Esophagus (tissue), 2 donors: ENCODE results near the gene COG2. TPM values are rescaled to one million over a fixed set of nuclear protein-coding genes. Genes with fewer than 3 reads are reported as not detected.
"Not testable (repeated sequence)": the region's sequence is repeated elsewhere in the genome, so short reads cannot be mapped to it uniquely, and the experiment has no call there.

Experiments
- H3K27ac ChIP-seq, 2 donors: one replicate each; pipeline ENCODE4 v1.5.1; 2013; ENCODE audit warnings: low read depth in 2 of 2, mild to moderate bottlenecking in 2 of 2, inconsistent platforms in 1 of 2, low read length in 1 of 2, moderate library complexity in 1 of 2
- H3K27me3 ChIP-seq, 2 donors: one replicate each; pipeline ENCODE4 v1.6.1; 2013; ENCODE audit warnings: low read length in 2 of 2, control low read depth in 1 of 2, mild to moderate bottlenecking in 1 of 2; ENCODE audit not compliant: insufficient read depth in 2 of 2, control insufficient read depth in 1 of 2
- H3K36me3 ChIP-seq, 2 donors: one replicate each; pipeline ENCODE4 v1.6.1; 2013; ENCODE audit warnings: low read length in 1 of 2; ENCODE audit not compliant: control insufficient read depth in 2 of 2, insufficient read depth in 2 of 2
- H3K4me1 ChIP-seq, 2 donors: one replicate each; pipeline ENCODE4 v1.6.1; 2013; ENCODE audit warnings: low read length in 1 of 2; ENCODE audit not compliant: control insufficient read depth in 2 of 2, insufficient read depth in 2 of 2
- H3K4me3 ChIP-seq, 2 donors: one replicate each; pipeline ENCODE4 v1.5.1; 2013; ENCODE audit warnings: low read length in 2 of 2, mild to moderate bottlenecking in 2 of 2, low read depth in 1 of 2, moderate library complexity in 1 of 2
- H3K9me3 ChIP-seq, 2 donors: one replicate each; pipeline ENCODE4 v1.6.1; 2013; ENCODE audit warnings: mild to moderate bottlenecking in 2 of 2, low read depth in 1 of 2, low read length in 1 of 2, moderate library complexity in 1 of 2; ENCODE audit not compliant: control insufficient read depth in 2 of 2, insufficient read depth in 1 of 2
- WGBS, 2 donors: extraction: QIAGEN DNeasy Blood & Tissue Kit; methylation state at CpG; one replicate each; pipeline ENCODE4 v1.1.7; 2013; 5-methylcytosine and 5-hydroxymethylcytosine counted together
- polyA plus RNA-seq, 2 donors: library from polyadenylated mRNA; stranded (reverse); fragments of 200-250 nt; gene quantifications; one replicate each; pipeline ENCODE4 v1.2.3, GENCODE V29; 2013
- donor health status: healthy with polysubstance abuse.
- donor health status: Bipolar disorder and iron deficiency.

The COG2 gene
- polyA plus RNA-seq, 2 donors = 4.0 to 8.1 TPM

DNA sequence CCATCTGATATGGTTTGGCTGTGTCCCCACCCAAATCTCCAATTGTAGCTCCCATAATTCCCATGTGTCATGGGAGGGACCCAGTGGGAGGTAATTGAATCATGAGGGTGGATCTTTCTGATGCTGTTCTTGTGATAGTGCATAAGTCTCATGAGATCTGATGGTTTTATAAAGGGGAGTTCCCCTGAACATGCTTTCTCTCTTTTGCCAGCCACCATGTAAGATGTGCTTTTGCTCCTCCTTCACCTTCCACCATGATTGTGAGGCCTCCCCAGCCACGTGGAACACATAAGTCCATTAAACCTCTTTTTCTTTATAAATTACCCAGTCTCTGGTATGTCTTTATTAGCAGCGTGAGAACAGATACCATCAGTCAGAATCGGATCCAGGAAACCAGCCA lies 74.2 kb downstream of the COG2 start:
- H3K4me1 ChIP-seq, H3K36me3 ChIP-seq, H3K4me3 ChIP-seq, H3K9me3 ChIP-seq, H3K27ac ChIP-seq, H3K27me3 ChIP-seq: not testable (repeated sequence)
- 74 to 83% methylated on average over 3 of the region's 3 CpGs for WGBS, 2 donors

DNA sequence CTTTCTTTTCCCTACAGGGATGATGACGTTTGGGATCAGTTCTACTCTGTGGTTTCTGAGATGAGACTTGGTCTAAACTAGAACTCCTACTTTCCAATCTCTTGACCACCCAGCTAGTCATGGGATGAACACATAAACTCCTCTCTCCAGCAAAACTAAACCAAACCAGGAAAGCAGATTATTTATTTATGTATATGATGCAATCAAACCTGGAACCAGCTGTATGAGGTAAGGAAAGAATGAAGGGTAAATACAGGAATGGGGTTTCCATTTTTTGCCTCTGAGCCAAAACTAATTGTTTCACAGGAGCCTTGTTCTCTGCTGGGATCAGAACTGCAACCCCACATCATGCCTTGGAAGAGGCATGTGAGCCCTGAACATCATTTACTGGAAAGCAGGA lies 75.0 kb downstream of the COG2 start:
- no peaks in the 10 kb centered on the region for H3K9me3 ChIP-seq

DNA sequence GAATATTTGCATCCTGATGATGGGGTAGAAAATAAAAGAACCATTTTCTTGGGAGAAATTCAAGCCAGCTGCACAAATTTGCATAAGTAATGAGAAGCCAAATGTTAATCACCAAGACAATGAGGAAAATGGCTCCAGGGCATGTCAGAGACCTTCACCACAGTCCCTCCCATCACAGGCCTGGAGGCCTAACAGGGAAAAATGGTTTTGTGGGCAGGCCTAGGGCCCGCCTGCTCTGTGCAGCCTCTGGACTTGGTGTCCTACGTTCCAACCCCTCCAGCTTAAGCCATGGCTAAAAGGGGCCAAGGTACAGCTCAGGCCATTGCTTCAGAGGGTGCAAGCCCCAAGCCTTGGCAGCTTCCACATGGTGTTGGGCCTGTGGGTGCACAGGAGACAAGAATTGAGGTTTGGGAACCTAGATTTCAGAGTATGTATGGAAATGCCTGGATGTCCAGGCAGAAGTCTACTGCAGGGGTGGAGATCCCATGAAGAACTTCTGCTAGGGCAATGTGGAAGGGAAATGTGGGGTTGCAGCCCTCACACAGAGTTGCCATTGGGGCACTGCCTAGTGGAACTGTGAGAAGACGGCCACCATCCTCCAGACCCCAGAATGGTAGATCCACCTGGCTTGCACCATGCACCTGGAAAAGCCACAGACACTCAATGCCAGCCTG lies 79.7 kb downstream of the COG2 start:
- H3K4me1 ChIP-seq, H3K27me3 ChIP-seq, H3K27ac ChIP-seq, H3K4me3 ChIP-seq, H3K36me3 ChIP-seq, H3K9me3 ChIP-seq: not testable (repeated sequence)
- 94 to 97% methylated on average over 3 of the region's 3 CpGs for WGBS, 2 donors

More for the DNA sequence above, 75.0 kb downstream of the COG2 start:
- Histone ChIP-seq H3K36me3 (no peaks in the 10 kb centered on the region), H3K4me1 (peaks cover 0 to 3% of the 10 kb centered on the region in 2 donors), H3K4me3 (no peak overlapping the region), H3K27ac (no peak overlapping the region), H3K27me3 (no peaks in the 10 kb centered on the region)
- 73 to 78% methylated on average over 1 of the region's 1 CpG for WGBS, 2 donors

DNA sequence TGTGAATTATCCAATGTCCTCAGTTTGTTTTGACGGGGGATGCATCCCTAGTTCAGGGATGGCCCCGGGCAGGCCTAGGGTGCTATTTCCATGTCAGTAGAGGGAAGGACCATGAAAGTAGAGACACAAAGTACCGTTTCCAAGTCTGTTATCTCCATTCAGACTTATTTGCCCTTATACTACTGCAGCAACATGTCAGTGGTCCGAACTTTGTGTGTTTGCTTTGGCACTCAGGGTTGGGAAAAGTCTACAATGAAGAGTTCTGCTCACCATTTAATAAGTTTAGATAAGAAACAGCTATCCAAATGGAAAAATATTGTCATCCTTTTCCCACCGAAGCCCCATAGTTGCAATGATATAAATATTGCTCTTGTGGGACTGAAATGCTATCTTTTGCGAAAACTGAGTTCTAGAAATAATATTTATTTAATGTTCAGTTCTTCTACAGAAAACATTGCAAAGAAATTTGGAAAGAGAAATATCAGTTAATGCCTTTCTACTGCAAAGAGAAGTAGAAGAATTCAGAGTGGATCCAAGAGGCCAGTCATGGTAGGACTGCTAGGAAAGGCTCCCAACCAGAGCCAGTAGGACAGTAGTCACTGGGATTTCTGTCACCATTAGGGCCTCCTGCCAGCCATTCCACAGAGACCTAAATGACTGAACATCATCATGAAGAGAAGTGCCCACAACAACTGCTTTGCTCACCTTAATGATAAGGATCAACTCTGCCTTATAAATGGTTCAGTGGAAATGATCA lies 83.2 kb downstream of the COG2 start:
- WGBS, 2 donors = 65 to 67% methylated on average over 6 of the region's 6 CpGs
- no peak overlapping the region for H3K27ac ChIP-seq
- H3K9me3 ChIP-seq = no peaks in the 10 kb centered on the region

DNA sequence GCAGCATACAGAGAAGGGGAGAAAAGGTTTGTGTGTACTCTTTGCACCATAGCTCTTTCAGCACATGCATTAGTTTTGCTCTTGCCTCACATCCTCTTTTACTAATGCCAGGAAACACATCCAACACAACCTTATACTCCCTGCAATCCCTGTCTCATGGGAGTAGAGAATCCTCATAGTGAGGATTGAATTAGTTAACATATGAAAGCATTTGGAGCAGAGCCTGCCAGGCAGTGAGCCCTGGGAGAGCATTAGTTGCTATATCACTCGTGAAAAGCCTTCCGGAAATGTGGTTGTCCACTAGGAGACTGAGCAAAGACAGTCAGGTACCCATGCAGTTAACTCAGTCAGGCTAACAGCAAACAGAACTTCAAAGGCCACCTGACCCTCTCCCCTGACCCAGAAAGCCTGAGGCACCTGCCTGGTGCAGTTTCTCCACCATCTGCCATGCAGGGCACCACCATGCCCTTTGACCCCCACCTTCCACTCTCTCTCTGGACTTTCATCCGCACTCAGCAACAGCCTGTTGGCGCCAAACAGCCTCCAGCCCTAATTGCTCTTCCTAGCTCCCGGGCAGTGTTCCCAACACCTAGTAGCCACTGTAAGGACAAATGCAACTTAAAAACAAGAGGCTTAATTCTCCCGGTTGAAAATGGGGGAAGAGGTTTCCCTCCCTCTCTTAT lies 86.6 kb downstream of the COG2 start:
- Histone ChIP-seq H3K9me3 (no peaks in the 10 kb centered on the region), H3K27me3 (no peaks in the 10 kb centered on the region), H3K4me3 (no peak overlapping the region), H3K27ac (no peak overlapping the region), H3K36me3 (no peaks in the 10 kb centered on the region), H3K4me1 (no peaks in the 10 kb centered on the region)
- 54 to 64% methylated on average over 6 of the region's 6 CpGs for WGBS, 2 donors

More for the DNA sequence above, 83.2 kb downstream of the COG2 start:
- Histone ChIP-seq H3K4me1 (no peaks in the 10 kb centered on the region), H3K4me3 (no peak overlapping the region), H3K36me3 (no peaks in the 10 kb centered on the region), H3K27me3 (no peaks in the 10 kb centered on the region)

DNA sequence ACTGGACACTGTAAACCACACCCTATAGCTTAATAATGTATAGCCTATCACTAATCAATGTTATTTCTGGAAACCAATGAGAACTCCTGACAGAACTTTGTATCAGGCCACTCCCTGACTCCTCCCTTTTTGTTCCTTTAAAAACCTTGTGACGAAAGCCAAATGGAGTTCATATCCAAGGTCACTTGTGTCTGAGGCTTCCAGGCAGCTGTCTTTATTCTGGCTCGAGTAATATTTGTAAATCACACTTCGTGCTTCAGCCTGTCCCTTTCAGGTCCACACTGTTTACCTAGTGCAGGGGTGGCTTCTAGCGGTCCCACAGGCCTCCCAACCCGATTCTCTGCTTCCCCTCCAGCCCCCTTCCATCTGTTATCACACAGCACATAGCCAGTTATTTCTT lies 88.7 kb downstream of the COG2 start:
- H3K36me3 ChIP-seq = no peaks in the 10 kb centered on the region
- no peaks in the 10 kb centered on the region for H3K27me3 ChIP-seq
- H3K4me3 ChIP-seq = no peak overlapping the region
- no peaks in the 10 kb centered on the region for H3K4me1 ChIP-seq
- H3K27ac ChIP-seq = no peak overlapping the region
- no peaks in the 10 kb centered on the region for H3K9me3 ChIP-seq
- WGBS, 2 donors = 16 to 17% methylated on average over 5 of the region's 5 CpGs

DNA sequence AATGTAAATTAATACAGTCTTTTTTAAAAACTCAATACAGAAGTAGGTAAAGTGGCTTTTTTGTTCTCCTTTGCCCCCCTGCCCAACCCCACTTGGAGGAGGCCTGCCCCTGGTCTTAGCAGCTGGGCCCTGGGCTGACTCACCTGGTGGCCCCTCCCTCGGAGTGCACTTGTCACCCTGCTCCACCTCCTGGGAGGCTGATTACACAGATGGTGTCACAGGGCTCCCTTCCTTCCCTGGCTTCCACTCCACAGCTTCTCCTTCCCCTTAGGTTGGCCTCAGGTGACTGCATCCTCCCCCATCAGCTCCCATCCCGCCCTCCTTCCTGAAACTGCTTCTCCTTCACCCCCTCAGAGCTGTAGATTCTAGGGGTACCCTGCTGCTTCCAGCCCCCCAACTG lies 93.2 kb downstream of the COG2 start:
- H3K27ac ChIP-seq = no peak overlapping the region
- WGBS, 2 donors = 36 to 40% methylated on average over 2 of the region's 2 CpGs
- H3K36me3 ChIP-seq = no peaks in the 10 kb centered on the region
- H3K27me3 ChIP-seq = no peaks in the 10 kb centered on the region
- no peaks in the 10 kb centered on the region for H3K4me1 ChIP-seq
- no peak overlapping the region for H3K4me3 ChIP-seq
- H3K9me3 ChIP-seq = no peaks in the 10 kb centered on the region

DNA sequence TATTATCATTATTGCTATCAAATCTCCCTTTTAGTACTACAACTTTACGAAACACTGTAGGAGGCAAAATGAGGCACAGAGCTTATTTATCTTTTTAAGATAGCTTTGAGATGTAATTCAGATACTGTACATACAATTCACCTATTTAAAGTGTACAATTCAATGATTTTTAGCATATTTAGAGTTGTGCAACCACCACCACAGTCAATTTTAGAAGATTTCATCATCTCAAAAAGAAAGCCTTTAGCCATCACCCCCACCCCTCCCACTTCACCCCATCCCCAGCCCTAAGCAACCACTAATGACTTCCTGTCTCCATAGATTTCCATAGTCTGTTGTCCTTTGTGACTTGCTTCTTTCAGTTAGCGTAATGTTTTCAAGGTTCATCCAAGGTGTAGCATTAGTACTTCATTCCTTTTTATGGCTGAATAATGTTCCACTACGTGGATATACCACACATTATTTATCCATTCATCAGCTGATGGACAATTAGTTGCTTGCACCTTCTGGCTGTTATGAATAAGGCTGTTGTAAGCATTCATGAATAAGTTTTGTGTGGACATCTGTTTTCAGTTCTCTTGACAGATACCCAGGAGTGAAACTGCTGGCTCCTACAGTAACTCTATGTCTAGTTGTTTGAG lies 95.5 kb downstream of the COG2 start:
- Histone ChIP-seq H3K4me3 (no peak overlapping the region), H3K36me3 (no peaks in the 10 kb centered on the region), H3K9me3 (no peaks in the 10 kb centered on the region), H3K27ac (no peak overlapping the region), H3K4me1 (no peaks in the 10 kb centered on the region), H3K27me3 (no peaks in the 10 kb centered on the region)
- 91 to 92% methylated on average over 3 of the region's 3 CpGs for WGBS, 2 donors

DNA sequence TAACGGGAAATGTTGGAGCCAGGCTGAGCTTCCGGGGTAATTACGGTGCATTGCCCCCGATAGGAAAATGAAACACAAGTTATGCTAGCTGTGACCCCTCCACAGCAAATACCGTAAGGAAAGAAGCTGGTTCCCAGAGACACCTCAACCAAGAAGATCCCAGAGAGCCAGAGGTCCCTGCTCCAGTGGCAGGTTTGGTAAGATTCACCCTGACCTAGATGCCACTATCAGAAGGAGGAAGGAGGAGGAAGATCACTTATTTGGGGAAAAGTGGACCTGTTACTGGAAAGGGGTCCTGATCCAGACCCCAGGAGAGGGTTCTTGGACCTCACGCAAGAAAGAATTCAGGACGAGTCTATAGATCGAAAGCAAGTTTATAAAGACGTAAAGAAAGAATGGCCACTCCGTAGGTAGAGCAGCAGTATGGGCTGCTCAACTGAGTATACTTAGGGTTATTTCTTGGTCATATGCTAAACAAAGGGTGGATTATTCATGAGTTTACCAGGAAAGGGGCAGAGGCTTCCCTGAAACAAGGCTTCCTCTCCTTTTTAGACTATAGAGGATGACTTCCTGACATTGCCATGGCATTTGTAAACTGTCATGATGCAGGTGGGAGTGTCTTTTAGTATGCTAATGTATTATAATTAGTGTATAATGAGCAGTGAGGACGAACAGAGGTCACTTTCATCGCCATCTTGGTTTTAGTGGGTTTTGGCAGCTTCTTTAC lies 97.4 kb downstream of the COG2 start:
- Histone ChIP-seq H3K36me3 (no peaks in the 10 kb centered on the region), H3K27me3 (no peaks in the 10 kb centered on the region), H3K9me3 (no peaks in the 10 kb centered on the region), H3K27ac (no peak overlapping the region), H3K4me3 (no peak overlapping the region), H3K4me1 (no peaks in the 10 kb centered on the region)
- 91 to 93% methylated on average over 12 of the region's 12 CpGs for WGBS, 2 donors
